GM10266 (cell line): ENCODE measurements around the gene NHS.

ENCODE experiments used
- DNase-seq: peaks from one replicate; pipeline ENCODE4 v3.0.0; 2012; ENCODE audit errors: extremely low spot score
- TF ChIP-seq, protein P1 (sequence below): IDR thresholded peaks from 2 replicates; pipeline ENCODE4 v1.5.1; 2012; ENCODE audit warnings: mild to moderate bottlenecking, low read depth; ENCODE audit not compliant: control insufficient read depth, insufficient read depth; ENCODE audit errors: missing control alignments

NHS gene

DNA sequence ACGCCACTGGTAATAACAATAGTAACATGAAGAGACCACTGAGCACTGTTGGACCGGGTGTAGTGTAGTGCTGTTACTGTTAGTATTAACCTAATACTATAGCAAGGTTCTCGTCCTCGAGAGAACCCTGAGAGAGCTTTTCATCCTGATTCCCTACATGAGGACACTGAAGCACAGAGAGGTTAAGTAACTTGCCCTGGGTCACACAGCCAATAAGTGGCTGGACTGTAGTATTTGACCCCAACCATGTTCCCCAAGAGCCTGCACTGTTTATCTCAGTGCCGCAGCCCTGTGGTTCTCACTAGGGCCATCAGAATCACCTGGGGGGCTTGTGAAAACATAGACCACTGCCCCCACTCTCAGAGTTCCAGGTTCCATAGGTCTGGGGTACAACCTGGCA lies 372.7 kb downstream of the NHS start:
- TF ChIP-seq, protein P1, sequence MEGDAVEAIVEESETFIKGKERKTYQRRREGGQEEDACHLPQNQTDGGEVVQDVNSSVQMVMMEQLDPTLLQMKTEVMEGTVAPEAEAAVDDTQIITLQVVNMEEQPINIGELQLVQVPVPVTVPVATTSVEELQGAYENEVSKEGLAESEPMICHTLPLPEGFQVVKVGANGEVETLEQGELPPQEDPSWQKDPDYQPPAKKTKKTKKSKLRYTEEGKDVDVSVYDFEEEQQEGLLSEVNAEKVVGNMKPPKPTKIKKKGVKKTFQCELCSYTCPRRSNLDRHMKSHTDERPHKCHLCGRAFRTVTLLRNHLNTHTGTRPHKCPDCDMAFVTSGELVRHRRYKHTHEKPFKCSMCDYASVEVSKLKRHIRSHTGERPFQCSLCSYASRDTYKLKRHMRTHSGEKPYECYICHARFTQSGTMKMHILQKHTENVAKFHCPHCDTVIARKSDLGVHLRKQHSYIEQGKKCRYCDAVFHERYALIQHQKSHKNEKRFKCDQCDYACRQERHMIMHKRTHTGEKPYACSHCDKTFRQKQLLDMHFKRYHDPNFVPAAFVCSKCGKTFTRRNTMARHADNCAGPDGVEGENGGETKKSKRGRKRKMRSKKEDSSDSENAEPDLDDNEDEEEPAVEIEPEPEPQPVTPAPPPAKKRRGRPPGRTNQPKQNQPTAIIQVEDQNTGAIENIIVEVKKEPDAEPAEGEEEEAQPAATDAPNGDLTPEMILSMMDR, result no peak
- no peak for DNase-seq

DNA sequence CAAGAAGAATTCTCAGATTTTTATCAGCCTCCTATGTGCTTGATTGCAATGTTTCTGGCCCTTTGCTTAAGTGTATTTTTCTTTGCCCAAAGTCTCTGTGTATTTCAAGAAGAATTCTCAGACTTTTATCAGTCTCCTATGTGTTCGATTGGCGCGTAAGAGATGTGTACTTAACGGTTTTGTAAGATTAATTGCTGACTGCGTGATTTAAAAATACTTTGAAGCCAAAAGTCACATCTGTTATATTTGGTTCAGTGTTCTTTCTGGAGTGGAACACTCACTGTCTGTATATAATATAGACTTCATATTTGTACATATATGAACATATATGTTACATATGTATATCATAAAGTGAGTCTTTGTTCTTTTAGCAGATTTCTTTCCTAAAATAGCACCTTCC lies 373.7 kb downstream of the NHS start:
- no peak for DNase-seq
- TF ChIP-seq, protein P1, result no peak

DNA sequence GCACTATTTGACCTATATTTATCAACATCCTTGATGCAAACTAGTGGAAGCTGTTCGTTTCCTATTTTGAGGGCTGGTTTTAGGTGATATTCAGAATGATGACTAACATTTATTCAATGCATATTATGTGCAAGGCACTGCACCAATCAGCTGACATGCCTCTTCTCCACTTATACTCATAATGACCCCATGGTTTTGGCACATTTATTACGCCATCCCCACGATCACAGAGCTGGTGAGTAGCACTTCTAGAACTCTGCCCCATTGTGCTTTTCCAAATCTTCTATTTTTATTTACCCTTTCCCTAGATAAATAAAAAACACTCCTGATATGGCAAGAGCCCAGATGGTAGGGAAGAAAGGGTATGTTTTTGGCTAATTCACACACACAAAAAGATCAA lies 375.4 kb downstream of the NHS start:
- TF ChIP-seq, protein P1, result no peak
- DNase-seq, result no peak

DNA sequence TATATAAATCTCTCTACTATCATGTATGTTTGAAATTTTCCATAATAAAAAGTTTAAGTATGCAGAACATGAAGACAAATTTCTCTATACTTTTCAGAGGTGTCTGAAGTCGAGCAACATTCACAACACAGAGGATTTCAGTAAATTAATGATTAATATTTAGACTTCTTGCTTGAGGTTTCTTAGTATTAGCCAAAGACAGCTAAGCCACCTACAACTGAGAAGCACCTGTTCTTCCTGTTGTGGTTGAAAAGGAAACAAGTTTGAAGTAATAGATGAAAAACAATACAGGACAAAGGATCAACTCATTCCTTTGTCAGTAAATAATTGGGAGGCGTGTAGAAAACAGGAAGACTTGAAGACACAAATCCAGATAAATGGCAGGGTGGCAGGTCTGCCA lies 383.4 kb downstream of the NHS start:
- TF ChIP-seq, protein P1, result no peak
- DNase-seq, result no peak

DNA sequence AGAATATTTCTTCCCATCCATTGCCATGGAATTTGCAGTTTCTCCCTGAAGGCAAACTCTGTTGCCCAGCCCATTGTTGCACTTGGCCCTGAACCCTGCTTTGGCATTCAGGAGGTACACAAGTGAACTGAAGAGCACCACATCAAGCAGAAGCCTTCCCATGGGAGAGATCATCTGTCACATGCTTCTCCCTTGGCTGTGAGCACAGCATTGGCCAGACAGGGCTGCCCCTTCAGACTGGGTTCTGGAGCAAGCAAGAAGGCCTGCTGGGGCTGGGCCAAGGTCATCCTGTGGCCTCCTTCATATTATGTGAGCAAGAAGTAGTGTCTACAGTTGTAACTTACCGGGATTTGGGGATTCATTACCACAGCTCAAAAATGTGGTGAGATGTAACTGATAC lies 385.0 kb downstream of the NHS start:
- no peak for DNase-seq

DNA sequence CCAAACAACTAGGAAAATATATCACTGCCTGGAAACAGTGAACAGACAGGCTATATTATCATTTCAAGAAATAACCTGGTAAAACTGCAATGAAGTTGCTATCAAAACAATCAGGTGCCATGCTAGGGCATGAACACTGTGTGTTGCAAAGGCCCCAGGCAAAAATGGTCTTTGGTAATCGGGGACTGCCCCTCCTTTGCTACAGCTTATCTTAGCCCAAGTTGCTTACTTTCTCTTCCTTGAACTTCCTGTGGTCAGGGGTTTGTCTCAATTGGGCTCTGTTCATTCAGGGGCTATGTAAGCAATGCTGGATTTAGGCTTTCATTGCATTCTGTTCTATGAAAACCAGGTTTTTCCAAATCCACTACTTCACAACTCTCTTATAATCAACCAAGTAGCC lies 392.7 kb downstream of the NHS start:
- no peak for DNase-seq

More for the DNA sequence above, 385.0 kb downstream of the NHS start:
- TF ChIP-seq, protein P1, result no peak

DNA sequence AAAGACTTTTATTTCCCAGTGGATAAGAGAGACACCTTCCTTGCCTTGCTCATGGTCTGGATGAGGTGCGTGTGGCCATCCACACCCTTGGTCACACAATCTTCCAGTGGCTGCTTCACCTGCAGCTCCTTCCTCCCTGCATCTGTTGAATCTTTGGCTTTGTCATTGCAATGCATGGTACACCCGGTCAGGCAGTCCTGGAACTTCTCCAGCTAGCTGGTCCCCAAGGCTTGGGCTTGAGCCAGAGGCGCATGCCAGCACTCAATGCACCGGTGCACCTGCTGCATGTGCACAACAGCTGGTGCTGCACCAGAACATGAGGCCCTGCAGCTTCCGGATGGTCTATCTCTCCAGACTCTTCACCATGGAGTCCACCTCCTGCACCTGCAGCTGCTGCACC lies 394.0 kb downstream of the NHS start:
- TF ChIP-seq, protein P1, result no peak

More for the DNA sequence above, 392.7 kb downstream of the NHS start:
- TF ChIP-seq, protein P1, result no peak

More for the DNA sequence above, 394.0 kb downstream of the NHS start:
- DNase-seq, result no peak
